GM19455 (cell line): ENCODE data around the gene TSPAN9.
"Not testable (repeated sequence)": the region's sequence is repeated elsewhere in the genome, so short reads cannot be mapped to it uniquely, and the experiment has no call there.

ENCODE experiments used
- ATAC-seq: cut with Tn5 transposase; IDR thresholded peaks from one replicate; pipeline ENCODE4 v1.9.1; 2021; ENCODE audit not compliant: unreplicated experiment

TSPAN9 gene

DNA sequence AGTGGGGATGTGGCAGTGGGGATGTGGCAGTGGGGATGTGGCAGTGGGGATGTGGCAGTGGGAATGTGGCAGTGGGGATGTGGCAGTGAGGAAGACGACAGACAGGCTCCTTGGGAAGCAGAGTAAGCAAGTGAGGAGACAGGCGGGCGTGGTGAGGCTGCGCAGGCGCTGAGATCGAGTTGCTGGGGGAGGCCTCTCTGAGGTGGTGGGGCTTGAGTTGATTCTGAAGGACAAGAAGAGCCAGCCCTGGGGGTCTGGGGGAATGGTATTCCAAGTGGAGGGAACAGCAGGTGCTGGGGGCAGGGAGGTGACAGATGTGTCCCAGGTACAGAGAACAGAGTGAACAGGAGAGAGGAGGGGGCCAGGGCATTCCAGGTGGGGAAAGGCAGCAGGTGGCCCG, 33.8 kb upstream of the TSPAN9 start:
- ATAC-seq: no peak

DNA sequence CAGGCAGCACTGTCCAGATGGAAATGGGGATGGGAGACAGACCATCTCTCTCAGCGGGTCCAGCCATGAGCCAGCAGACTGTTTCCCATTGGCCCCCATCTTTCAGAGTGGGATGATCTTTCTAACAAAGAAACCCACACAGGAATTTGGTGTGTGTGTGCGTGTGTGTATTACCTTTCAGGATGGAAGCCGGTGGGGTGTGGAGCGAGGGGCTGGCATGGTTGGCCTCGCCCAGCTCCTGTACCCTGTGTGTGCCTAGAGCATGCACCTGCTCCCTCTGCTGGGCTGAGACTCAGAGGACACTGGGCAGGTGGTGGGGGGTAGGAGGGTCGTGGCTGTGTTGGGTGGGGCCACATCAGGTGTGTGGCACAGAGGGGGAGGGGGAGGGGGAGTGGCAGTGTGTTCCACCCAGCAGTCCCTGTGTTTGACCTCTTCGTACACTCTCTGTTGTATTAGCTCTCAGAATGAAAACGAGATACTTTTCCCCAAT, 33.0 kb upstream of the TSPAN9 start:
- no peak for ATAC-seq

DNA sequence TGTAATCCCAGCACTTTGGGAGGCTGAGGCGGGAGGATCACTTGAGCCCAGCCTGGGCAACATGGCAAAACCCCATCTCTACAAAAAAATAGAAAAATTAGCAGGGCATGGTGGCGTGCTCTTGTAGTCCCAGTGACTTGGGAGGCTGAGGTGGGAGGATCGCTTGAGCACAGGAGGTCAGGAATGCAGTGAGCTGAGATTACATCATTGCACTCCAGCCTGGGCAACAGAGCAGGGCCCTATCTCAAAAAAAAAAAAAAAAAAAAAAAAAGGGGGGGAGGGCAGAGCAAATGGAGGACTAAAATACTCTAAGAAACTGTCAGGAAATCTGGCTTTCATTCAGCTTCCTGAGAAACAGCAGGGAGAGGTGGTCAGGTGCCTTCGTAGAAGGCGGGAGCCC, 31.7 kb upstream of the TSPAN9 start:
- ATAC-seq: no peak

DNA sequence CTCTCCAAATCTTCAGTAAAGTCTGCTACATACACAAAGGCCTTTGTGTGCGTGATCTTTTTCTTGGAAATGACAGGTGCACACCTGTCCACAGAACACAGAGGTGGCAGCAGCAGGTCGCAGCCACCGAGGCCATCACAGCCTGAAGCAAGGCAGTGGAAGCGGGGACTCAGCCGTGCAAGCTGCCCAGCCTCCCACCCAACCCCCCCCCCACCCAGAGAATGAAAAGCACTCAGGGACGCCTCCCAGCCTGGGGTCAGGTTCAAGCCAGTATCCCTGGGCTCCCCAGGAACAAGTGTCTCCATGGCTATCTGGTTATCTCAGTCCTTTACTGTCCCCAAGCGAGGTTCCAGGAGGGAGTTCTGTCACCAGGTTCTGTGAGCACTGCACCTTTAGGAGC, 31.2 kb upstream of the TSPAN9 start:
- ATAC-seq: no peak

DNA sequence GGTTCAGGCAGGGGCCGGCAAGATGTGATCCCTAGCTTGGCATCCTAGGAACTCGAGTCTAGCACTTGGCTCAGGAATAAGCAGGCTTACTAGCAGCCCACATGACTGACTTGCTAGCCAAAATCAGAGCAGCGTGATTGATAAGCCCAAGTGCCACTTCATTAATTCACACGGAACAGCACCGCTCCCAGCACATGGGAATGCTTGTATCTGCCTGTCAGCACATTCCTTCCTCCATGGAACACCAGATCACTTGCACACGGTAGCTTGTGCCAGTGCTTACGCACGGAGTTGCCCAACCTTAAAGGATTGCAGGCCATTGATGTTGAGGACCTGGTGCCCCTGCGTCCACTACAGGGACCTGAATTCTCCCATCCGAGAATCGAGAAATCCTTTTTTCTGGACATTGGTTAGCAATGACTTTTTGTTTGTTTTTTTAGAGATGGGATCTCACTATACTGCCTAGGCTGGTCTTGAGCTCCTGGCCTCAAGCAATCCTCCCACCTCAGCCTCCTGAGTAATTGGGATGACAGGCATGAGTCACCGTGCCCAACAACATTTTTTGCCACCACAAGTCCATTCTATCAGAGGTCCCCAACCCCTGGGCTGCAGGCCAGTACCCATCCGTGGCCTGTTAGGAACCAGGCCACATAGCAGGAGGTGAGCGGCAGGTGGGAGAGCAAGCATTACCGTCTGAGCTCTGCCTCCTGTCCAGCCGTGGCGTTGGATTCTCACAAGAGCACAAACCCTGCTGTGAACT, 30.6 kb upstream of the TSPAN9 start:
- ATAC-seq: no peak

DNA sequence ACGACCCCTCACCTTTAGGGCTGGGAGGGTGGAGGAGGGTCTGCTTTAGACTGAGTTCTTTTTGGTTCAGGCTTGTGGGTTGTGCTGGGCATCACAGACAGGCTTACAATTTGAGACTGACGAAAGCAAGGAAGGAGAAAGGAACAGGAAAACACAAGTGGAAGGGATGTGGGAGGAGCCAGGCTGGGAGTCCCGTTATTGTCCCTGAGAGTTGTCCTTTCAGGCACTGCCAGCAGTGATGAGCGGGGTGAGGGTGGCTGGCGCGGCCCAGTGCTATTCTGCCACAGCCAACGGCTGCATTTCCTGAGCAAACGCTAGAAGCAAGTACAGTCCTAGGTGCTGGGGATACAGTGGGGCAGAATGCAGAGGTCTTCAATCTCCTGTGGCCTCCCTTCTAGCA, 29.2 kb upstream of the TSPAN9 start:
- no peak for ATAC-seq

DNA sequence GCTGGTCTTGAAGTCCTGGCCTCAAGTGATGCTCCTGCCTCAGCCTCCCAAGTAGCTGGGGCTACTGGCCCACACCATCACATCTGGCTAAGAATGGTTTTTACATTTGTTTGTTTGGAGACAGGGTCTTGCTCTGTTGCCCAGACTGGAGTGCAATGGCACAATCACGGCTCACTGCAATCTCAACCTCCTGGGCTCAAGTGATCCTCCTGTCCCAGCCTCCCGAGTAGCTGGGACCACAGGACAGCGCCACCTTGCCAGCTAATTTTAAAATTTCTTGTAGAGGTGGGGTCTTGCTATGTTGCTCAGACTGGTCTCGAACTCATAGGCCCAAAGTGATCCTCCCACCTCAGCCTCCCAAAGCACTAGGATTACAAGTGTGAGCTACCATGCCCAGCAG, 28.6 kb upstream of the TSPAN9 start:
- no peak for ATAC-seq

DNA sequence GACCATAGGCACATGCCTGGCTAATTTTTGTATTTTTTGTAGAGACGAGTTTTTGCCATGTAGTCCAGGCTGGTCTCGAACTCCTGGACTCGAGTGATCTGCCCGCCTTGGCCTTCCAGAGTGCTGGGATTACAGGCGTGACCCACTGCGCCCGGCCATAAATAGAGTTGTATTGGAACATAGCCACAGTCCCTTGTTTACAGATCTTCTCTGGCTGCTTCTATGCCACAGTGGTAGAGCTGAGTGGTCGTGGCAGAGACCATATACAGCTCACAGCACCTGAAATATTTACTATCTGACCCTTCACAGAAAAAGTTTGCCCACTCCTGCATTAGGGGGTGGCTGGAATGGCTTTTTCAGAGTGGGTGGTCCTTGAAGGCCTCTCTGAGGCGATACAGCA, 28.0 kb upstream of the TSPAN9 start:
- no peak for ATAC-seq

DNA sequence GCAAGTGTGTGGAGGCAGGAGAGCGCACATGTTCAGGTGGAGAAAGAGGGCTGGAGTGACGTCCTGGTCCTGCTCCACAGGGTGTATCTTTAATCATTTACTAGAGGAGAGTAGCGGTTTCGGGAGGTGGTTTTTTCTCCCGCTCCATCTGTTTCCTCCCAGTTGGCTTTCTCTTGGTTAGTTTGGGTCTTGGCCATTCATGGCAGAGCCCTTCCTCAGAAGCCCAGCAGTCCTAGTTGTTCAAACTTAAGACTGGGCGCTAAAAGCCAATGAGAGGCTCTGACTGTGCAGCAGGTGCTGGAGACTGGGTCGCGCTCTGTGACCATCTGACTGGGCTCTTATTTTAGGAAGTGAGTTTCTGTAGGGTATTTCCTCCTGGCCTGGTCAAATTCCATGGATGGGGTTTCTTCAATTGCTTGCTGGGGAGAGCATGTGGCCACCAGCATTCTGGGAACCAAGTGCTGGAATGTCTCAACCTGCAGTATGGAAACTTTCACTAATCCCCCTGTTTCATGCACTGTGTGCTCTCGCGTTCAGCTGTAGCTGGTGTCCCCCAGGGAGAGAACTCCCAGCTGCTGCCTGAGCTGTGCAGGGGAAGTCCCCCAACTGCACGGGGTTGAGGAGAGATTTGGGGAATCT, 27.4 kb upstream of the TSPAN9 start:
- no peak for ATAC-seq

DNA sequence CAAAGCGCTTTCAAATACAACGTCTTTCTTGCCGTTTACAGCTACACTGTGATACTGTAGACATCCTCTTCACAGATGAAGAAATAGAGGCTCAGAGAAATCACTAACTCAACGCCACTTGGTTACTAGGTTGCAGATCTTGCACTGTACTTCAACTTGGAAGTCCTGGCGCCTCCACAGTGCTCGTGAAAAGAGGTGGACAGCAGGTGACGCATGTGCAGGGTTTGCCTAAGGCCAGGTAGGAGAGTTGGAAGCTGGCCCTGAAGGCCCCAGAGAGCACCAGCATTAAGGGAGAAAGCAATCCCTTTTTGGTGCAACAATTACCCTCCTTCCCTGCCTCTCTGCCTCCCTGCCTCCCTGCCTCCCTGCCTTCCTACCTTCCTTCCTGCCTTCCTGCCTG, 22.8 kb upstream of the TSPAN9 start:
- ATAC-seq: no peak

DNA sequence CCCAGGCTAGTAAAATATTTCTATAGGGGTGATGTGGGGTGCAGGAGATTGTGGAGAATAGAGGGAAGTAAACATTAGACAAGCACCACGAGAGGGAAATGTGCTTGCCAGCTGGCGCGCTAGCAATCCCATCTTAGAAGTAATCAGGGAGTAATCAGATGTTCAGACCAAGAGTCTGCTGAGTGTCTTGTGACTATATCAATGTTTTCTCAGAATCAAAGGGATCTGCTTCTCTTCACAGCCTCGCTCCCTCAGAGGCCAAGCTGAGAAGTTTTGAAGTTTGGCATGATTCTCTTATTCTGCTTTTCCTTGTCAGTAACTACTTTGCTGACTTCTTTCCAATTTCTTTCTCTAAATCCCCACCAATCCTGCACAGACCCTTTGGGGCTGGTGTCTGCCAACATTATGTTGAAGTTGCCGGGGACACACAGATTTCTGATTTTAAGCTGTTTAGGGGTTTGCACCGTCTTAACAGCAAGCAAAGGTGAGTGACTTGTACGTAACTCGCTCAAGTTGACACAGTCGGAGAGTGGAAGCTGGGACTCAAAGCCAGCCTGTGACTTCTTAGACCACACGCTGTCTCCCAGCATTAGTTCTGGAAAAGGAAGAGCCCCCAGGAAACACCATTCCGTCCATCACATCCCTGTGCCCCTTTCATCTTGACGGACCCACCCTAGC, 22.0 kb upstream of the TSPAN9 start:
- no peak for ATAC-seq

DNA sequence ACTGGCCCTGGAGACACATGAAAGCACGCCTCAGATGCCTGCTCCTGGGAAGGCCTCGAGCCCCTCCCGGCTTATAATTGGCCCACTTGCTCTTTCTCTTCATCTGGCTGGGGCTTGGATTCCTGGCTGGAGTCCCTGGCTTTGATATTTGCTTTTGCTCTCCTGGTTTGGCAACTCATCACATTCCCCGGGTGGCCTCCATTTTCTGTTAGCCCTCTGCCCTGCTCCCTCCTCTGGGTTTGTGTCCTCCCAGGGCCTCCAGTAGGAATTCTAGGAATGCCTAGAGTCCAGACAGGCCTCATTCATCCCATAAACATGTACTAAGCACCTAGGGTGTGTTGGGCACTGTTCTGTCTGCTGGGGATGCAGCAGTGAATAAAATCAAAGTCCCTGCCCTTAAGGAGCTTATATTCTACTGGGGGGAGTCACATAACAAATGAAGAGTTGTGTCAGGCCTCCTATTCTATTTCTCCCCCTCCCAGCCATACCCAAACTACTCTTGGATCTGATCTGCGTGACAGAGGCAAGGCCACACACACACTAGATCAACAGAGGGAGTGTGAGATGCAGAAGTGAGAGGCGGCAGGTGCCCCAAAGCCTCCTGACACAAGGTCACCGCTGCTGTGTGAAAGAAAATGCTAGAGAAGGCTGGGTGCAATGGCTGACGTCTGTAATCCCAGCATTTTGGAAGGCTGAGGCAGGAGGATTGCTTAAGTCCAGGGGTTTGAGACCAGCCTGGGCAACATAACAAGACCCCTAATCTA, 21.3 kb upstream of the TSPAN9 start:
- ATAC-seq: no peak

DNA sequence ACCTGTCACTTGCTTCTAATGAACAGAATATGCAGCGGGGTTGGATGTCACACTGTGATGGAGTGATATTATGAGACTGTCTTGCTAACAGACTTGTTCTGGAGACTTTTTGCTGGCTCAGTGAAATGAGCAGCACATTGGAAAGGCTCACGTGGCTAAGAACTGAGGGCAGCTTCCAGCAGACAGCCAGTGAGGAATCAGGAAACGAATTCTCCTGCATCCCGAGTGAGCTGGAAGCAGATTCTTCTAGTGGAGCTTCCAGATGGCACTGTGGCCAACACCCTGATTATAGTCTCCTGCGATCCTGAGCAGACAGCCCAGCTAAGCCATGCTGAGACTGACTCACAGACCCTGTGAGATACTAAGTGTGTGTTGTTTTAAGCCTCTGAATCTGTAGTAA, 16.1 kb upstream of the TSPAN9 start:
- no peak for ATAC-seq

DNA sequence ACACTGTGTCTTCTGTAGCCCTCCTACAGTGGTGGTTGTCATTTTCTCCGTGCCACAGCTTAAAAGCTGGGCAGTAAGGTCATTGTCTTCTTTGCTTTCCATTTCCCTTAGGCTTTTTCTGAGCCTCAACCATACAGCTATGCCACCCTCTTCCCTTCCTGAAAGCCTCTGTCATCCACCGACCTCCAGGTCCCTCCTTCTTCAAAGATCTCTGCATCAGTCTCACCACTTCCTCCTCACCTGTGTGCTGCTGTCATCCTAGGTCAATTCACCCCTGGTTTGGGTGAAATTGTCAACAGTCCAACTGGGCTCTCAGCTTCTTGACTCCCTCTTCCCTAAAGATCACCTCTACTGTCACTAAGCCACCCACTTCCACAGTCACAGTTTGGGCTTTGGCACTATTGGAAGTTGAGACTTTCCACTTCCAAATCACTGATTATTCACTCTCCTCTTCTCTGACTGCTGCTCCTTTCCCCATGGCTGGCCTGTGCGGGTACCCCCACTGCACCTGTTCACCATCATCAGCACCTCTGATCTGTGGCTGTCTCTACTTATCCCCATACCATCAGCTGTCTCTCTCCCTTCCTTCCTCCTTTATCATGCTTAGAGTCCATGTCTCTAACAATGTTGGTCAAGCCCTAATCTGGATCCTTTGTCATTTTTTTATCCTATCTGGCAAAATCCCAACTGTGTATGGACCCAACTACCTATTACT, 15.5 kb upstream of the TSPAN9 start:
- ATAC-seq: no peak

DNA sequence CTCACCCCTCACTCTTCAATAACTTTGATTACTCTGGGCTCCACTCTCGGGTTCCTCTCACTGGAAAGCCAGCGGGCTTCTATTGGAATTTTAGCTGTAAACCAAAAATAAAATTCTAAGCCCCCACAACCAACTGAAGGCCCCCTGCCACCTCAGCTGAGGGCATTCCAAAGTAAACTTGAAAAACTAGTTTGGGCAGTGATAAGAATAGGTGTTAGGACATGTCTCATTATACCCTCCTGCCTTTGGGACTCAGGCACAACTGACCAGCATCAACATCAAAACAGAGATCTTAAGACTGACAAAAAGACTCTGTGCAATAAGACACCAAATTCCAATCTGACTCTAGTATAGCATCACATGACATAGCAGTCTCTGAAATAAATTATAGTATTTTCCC, 11.9 kb upstream of the TSPAN9 start:
- no peak for ATAC-seq

DNA sequence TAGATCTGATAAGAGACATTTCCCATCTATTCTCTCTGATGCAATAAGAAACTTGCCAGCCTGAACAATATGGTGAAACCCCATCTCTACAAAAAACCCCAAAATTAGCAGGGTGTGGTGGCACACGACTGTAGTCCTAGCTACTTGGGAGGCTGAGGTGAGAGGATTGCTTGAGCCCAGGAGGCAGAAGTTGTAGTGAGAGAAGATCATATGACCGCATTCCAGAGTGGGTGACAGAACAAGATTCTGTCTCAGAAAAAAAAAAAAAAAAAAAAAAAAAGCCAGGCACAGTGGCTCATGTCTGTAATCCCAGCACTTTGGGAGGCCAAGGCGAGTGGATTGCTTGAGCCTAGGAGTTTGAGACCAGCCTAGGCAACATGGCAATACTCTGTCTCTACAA, 11.3 kb upstream of the TSPAN9 start:
- not testable (repeated sequence) for ATAC-seq

DNA sequence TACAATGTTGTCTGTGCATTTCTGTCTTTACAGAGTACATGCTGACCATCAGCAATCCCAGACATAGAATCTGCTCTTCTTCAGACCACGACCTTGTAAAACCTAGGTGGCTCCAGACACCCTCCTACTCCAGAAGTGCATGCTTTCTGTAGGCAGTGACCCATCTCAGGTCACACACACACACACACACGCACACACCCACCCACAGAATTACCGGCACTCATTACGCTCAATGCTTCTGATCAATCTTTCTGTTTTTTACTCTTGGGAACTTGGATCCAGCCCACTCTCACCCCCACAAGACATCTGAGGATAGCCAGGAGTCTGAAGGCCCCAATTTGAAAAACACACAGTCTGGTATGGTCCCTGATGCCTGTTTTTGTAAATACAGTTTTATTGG, 7.5 kb upstream of the TSPAN9 start:
- no peak for ATAC-seq

DNA sequence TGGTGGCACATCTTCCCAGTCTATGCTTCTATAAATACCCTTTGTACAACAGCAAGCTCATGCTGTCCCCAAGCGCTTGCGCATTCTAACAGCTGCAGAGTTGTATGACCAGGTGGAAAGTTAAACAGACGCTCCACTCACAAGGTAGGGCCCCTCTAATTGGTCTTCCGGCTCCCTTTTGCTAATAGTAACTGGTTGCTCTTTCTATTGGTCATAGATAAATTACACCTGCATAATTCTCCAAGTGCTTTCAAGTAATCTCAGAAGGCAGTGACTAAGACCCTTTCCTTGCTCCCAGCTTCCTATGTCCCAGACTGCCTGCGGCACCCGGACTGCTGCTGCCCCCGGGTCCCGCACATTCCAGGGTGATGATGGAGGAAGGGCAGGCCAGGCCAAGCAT, 6.1 kb upstream of the TSPAN9 start:
- ATAC-seq: no peak

DNA sequence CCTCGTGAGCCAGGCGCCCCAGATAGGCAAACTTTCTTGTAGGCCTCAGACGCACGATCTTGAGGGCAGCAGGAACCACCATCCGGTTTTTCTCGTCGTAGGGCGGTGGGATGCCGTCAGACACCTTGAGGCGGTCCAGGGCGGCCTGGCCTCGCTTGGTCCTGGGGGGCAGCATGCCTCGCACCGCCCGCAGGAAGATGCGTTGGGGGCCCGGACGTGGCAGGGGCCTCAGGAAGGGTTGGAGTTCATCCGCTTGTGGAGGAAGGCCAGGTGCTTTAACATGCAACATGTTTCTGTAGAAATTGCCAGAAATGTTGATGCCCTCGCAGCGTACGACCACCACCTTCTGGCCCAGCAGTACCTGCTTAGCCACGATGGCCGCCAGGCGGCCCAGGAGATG, 5.5 kb upstream of the TSPAN9 start:
- ATAC-seq: no peak

DNA sequence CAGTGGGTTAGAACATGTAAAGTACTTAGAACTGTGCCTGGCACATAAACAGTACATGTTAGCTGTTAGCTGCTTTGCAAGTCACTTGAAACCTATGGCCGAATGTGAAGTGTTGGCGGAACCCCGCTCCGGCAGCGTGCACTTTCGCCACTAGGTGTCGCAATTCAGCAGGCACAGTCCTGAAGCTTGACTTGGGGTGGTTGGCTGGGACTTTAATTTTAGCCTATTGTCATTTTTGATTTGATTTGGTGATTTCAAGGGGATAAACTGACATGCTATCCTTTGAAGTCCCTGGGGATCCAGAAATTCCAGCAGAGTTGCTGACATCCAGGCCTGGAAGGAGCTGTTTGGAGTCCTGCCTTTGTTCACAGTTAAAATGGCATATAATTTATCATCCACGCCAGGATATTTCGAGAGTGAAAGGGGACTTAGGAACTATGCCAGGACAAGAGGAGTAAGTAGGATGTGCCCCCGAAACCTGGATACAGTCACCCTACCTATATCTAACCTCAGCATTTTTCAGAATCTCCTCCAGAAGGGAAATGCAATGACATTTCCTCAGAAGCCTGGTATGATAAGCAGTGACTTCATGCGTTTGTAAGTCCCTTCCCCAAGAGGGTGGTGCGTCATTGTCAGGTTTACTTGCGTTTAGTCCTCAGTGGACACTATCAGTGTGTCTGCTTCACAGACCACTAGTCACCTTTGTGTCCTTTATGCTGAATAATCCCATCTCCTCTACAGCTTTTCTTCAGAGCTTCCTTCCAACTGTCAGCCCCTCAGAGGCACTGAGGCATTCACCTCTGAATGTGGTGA, 3.5 kb upstream of the TSPAN9 start:
- no peak for ATAC-seq
